HS-5 (cell line): ENCODE results near the gene C19orf85.
A peak's percentile ranks its signal among the peaks of the same experiment; 100 is the strongest.

ENCODE experiments used
- DNase-seq: peaks from one replicate; pipeline ENCODE4 v3.0.0-alpha.2; 2012; ENCODE audit warnings: low read depth

C19orf85 gene

GRCh38 chr19:55489711-55490477, 25.3 kb upstream of the C19orf85 start:
- no peak for DNase-seq

DNA sequence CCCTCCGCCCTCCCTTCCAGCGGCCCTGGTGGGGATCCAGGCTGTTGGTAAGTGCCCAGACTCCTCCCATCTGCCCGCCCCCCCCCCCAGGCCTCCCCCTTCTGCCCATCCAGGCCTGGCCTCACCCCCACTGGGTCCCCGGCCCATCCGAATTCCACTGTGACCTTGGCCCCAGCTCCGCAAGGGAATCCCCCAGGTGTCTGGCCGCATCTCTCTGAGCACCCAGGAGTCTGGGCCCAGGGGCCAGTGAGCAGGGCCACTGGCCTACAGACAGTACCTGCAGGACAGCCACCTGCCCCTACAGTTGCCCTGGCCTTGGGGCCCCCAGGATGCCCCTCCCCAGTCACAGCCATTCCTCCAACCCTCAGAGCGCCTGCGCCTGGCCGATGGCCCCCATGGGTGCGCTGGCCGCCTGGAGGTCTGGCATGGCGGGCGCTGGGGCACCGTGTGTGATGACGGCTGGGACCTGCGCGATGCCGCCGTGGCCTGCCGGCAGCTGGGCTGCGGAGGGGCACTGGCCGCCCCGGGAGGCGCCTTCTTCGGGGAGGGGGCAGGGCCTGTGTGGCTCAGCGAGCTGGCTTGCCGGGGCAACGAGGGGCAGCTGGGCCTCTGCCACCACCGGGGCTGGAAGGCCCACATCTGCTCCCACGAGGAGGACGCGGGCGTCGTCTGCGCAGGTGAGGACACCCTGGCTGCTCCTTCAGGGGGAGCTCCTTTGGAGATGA, 24.6 kb upstream of the C19orf85 start:
- no peak for DNase-seq

DNA sequence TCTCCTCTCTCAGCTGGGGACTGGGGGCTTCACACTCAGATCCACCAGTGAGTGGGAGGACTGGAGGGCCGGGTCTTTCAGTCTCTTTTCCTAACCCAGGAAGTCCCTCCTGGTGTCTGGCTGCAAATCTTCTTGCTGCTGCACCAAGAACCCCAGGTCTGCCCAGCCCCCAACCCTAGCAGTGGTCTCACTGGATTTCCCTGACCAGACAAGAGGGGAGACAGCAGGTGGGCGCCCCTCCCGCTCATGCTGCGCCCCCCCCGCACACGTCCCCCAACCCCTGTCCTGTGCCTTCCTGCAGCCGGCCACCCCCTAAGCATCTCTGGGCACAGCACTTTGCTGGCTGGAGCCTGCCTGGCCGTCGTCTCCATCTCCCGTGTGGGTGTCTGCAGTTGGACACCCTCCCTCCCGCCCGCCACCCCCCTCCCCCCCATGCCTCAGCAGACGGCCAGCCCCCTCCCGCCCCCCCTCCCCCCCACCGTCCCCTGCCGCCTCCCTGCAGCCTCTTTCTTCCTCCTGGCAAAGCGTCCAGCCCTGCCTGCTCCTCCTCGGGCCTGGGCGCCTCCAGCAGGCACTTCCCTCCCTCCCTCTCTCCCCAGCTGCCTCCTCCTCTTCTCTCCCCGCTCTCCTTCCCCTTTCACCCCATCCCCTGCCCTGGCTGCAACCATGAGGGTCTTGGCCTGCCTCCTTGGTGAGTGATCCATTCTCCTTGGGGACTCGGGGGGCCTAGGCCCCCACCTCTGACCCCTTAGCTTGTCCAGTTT, 23.6 kb upstream of the C19orf85 start, which contains the start of gene SSC5D:
Gene SSC5D, plus strand, starts transcription at position 513 of the 764 bp plus-strand sequence. Its CDS starts 154 bp downstream, at position 667.
- DNase-seq, result no peak

DNA sequence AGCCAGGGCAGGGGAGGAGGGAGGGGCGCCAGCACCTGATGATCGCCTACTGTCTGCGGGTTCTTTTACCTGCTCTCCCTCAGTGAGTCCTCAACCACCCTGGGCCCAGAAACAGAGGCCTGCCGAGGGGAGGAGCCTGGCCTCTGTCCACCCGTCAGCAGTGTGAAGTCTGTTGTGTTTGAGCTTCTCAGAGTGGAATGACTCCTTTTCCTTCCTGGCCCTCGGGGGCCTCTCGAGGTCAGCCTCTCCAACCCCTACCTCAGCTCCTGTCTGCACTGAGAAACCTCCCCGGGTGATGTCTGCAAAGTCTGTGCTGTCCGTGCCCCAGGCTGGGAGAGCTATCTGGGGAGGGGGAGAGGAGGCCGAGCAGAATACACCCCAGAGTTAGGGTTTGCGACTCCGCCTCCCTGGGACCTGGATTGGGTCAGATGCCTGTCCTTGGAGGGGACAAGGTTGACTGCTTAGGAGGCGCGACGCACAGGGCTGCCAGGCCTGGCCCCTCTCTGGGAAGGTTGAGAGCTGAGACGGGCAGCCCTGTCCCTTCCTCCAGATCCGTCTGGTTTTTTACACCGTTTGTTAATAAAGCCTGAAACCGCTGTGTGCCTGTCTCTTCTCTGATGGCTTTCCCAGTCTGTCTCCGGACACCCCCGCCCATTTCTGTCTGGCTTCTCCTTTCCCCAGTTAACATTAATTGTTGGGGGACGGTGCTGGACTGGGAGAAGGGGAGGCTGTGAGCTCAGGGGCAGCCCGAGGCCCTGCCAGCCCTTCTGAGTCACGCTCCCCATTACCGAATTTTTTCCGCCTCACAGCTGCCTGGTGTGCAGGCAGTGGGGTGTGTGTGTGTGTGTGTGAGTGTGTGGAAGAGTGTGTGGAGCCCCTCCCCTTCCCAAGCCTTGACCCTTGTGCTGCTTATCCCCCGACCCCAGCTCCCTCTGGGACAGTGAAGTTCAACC, 22.7 kb upstream of the C19orf85 start:
- DNase-seq, result peak; percentile 78

DNA sequence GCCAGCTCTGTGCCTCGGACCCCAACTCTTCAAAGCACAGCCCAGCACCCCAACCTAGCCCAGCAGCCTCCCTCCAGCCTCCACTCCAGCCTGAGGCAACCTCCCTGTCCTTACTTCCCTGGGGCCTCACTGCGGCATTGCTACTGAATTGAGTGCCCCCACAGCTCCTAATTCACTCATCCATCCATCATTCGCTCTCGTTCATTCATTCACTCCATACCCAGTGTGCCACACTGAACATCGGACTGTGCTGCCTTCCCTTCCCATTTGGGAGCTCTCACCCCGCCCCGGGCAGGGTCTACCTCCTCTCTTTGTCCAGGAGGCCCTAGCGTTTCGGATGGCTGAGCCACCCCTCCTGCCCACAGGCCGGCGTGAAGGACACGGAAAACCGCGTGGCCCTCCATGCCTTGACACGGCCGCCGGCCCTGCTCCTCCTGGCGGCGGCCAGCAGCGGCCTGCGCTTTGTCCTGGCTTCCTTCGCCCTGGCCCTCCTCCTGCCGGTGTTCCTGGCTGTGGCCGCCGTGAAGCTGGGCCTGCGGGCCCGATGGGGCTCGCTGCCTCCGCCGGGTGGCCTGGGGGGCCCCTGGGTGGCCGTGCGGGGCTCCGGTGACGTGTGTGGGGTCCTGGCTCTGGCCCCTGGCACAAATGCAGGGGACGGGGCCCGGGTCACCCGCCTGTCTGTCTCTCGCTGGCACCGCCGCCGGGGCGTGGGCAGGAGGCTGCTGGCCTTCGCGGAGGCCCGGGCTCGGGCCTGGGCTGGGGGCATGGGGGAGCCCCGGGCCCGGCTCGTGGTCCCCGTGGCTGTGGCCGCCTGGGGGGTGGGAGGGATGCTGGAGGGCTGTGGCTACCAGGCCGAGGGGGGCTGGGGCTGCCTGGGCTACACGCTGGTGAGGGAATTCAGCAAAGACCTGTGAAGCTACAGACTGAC, 21.8 kb upstream of the C19orf85 start:
- no peak for DNase-seq

DNA sequence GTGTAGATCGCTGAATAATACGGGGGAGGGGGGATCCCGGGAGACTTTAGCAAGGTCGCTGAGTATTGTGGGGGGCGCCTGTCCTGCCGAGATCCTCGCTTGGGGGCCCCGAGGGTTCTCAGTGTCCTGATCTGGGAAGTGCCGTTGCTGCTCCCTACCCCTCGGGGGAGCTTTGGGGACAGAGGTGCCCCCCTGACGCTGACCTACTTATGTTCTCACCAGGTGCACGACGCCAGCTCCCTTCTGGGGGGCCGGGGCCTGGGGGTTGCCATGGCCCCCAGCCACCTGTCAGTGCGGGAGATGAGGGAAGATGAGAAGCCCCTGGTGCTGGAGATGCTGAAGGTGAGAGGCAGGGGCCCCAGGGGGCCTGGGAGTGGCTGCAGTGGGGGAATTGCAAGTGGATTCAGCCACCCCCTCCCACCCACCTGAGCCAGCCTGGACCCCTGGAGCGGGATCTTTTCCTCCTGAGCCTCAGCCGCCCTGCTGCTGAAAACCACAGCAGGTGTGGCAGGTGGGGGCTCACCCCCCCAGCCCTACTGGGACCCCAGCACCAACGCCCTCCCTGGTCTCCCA, 21.0 kb upstream of the C19orf85 start:
- DNase-seq, result no peak

GRCh38 chr19:55484593-55485438, 20.3 kb upstream of the C19orf85 start, which contains the start of gene NAT14:
Gene NAT14, plus strand, starts transcription at chr19:55485188. Its CDS starts 521 bp downstream, at chr19:55485709.
- DNase-seq, result no peak

GRCh38 chr19:55483706-55484592, 19.4 kb upstream of the C19orf85 start:
- DNase-seq, result no peak

- DNase-seq, result no peak
Observed at GRCh38 chr19:55482967-55483705, 18.6 kb upstream of the C19orf85 start.

DNA sequence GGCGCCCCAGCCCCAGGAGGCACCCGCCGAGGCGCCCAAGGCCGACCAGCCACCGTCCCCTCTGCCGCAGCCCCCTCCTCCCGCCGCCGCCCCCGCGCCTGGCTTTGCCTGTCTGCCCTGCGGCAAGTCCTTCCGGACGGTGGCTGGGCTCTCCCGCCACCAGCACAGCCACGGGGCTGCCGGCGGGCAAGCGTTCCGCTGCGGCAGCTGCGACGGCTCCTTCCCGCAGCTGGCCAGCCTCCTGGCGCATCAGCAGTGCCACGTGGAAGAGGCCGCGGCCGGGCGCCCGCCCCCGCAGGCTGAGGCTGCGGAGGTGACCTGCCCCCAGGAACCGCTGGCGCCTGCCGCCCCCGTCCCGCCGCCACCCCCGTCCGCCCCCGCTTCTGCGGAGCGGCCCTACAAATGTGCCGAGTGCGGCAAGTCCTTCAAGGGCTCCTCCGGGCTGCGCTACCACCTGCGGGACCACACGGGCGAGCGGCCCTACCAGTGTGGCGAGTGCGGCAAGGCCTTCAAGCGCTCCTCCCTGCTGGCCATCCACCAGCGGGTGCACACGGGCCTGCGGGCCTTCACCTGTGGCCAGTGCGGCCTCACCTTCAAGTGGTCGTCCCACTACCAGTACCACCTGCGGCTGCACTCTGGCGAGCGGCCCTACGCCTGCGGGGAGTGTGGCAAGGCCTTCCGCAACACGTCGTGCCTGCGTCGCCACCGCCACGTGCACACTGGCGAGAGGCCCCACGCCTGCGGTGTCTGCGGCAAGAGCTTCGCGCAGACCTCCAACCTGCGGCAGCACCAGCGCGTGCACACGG, 17.8 kb upstream of the C19orf85 start:
- no peak for DNase-seq

GRCh38 chr19:55481794-55482155, 17.2 kb upstream of the C19orf85 start:
- no peak for DNase-seq

- DNase-seq, result no peak
Observed at GRCh38 chr19:55481148-55481793, 16.7 kb upstream of the C19orf85 start.

DNA sequence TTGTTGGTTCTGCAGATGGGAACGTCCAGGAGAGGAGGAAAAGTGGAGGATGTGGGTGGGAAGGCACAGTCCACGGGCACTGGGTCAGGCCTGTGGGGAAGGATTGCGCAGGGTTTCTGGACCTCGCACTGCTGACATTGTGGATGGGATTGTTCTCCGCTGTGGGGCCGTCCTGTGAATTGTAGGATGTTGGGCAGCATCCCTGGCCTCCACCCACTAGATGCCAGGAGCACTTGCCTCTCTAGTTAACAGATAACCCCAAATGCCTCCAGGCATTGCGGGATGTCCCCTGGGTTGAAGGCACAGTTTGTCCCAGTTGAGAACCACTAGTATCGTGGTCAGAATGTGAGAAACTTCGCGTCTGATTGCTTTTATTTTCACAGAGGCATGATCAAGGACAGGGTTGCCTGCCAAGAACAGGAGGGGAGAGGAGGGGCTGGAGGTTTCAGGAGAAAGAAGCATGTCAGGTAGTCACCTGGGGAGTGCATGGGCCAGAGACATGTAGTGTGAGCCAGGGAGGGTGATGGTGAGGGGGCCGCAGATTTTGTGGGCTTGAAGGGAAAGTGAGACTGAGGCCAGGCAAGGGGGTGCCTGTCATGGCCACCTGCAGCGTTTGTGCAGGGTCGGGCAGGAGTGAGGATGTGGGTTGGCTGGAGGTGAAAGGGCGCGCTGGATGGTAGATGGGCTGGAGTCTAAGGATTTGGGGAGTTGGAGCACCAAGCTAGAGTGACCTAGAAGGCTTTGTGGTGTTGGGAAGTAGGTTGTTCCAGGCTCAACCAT, 15.1 kb upstream of the C19orf85 start:
- no peak for DNase-seq

- DNase-seq, result no peak
Observed at GRCh38 chr19:55479045-55479444, 14.5 kb upstream of the C19orf85 start.

GRCh38 chr19:55478364-55478763, 13.8 kb upstream of the C19orf85 start:
- DNase-seq, result no peak
